HG02610 (cell line): Measurements from ENCODE around the gene PPP1R3F.
"Not testable (repeated sequence)": the region's sequence is repeated elsewhere in the genome, so short reads cannot be mapped to it uniquely, and the experiment has no call there.

Experiments used
- ATAC-seq: cut with Tn5 transposase; IDR thresholded peaks from one replicate; pipeline ENCODE4 v1.9.1; 2021; ENCODE audit warnings: mild to moderate bottlenecking, moderate library complexity; ENCODE audit not compliant: unreplicated experiment

PPP1R3F gene

DNA sequence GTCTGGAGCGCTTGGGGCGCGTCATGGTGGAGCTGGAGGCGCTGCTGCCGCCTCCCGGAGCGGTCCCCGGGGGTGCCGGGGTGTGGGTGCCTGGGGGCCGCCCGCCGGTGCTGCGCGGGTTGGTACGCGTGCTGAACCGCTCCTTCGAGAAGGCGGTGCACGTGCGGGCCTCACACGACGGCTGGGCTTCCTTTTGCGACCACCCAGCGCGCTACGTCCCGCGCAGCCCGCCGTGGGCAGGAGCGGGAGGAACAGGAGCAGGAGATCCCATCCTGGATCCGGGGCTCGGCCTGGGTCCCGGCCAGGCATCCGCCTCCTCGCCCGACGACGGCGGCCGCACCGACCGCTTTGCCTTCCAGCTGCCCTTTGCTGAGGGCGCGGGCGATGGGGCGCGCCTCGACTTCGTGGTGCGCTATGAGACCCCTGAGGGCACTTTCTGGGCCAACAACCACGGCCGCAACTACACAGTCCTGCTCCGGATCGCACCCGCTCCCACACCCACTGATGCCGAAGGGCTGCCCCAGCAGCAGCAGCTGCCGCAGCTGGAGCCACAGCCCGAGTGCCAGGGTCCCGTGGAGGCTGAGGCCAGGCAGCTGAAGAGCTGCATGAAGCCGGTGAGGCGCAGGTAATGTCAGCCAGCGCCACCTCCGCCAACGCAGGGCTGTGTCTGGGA, 792 bp downstream of the PPP1R3F start:
- no peak for ATAC-seq

DNA sequence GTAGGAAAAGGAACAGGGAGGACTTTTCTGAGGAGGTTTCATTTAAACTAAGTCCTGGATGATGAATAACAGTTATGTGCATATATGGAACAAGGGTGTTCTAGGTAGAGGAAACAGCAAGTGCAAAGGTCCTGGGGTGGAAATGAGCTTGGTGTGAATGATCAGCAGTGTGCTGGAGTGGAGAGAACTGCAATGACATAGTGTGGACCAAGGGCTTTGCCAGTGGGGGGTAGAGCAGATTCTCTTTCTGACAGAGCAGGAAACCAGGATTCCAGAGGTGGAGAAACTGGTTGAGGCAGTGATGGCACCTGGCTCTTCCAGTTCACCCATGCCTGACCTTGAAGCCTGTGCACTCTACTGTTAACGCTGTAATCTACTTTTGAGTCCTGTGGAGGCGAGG, 1.7 kb downstream of the PPP1R3F start:
- ATAC-seq = no peak

DNA sequence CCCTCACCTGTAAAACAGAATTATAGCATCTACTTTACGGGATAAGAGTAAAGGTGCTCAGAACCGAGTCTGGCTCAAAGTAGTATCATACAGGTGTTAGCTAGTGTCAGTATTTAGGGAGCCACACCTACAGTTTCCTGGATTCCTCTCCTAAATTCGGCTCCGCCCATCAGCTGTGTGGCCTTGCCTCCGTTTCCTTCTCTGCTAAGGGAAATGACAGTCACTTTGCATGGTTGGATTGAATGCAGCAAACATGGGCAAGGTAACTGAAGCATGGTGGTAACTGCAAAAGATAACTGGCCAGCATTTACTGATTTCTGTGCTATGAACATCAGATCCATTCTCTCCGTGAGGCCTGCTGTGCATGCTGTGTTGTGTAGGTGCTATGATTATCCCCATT, 2.8 kb downstream of the PPP1R3F start:
- ATAC-seq = no peak

DNA sequence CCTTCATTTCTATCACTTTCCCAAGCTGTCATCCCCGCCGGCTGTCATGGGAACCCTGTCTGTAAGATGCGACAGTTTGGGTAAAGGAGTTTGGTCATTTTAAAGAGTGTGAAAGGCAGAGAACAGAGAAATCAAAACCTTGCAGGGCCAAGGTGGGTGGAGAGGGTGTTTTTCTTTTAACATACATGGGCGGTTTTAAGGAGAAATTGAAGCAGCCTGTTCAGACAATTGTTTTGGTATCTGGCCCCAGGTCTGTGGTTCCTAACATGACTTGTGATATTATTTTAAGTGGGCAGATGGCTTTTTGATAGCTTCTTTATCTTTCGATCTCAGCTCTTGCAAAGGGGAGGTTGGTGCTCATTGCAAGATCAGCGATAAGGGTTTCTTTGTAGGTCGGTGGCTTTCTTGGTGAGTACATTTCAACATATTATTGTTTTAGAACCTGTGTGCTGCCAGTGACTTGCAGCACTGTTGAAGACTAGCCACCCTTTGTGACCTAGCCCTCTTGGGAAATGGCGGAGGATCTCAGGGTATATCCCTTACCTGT, 3.7 kb downstream of the PPP1R3F start:
- no peak for ATAC-seq

DNA sequence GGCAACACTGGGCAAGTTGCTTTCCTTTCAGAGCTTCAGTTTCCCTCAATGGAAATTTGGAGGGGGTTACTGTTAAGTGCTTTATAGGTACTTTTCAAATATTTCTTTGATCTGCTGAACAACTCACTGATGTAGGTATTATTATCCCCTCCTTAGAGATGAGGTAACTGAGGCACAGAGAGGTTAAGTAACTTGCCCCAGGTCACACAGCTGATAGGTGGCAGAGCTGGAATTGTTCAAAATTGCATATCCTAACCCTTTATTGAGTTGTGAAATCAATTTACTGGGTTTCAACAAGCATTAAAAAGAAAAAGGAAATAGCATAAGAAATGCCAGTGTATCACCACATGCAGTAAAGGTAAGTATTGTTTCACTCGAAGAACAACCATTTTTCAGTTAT, 6.6 kb downstream of the PPP1R3F start:
- no peak for ATAC-seq

DNA sequence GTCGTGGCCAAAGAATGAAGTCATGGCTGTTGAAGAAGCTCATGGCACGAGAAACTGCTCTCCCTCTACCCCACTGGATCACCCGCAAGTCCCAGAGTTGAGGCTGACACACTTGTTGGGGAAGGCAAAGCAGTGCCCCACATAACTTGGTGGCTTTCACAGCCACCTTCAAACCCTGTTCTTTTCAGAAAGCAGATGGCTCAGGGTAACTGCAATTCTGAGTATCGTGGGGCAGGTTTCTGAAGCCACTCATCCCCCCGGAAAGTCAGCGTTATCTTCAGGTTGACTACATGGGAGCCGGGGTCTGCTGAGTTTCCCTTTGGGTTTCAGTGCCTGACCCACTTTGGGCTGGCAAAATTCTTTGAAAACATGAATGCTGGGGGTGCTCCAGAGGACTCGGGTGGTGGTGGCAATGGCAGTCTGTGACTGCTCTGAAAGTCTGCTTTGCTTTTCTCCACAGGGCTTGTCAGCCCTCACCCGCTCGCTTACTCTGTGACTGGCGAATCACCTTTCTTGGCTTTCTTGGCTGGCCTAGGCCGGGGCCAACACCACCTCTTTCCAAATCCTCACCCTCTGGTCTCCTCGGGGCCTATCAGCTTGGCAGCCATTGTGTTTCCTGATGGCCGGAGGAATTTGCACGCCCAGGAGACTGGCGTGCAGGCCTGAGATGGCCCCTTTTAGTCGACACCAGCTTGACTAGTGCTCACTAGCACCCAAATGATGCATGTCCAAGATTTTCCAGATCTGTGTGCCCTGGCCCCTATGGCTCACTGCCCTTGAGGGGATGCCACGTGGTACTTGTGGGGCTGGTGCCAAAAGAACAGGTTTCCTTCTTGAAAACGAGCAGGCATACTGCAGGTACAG, 7.3 kb downstream of the PPP1R3F start:
- ATAC-seq = no peak

DNA sequence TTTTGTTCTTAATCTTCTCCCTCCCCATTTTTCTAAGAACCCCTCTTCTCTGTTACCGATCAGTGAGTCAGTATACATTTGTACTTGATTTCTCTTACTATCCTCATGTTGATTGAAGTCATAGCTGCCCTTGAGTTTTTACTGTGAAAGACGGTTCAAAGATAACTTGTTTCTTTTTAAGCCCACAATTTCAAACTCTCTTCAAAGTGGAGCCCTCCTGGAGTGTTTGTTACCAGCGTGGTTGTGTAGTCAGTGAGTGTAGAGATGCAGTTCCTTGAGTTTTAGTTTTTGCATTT, 7.9 kb downstream of the PPP1R3F start:
- ATAC-seq = no peak

DNA sequence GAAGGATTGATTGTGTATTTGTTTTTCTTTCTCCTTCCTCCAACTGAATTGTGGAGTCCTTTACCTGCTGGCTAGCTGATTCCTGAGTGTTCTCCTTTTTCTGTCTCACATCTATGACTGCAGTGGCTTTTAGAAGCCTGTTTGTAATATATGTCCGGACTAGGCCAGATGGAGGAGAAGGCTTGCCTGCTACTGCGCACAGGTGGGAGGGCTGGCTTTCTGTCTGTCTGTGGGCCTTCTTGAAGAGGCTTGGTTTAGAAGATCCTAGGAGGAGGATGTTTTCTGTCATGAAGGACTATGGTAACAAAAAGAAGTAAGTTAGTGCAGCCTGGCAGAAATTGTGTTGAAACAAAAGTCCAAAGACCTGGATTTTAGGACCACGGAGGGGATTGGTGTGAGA, 8.5 kb downstream of the PPP1R3F start:
- ATAC-seq = no peak

DNA sequence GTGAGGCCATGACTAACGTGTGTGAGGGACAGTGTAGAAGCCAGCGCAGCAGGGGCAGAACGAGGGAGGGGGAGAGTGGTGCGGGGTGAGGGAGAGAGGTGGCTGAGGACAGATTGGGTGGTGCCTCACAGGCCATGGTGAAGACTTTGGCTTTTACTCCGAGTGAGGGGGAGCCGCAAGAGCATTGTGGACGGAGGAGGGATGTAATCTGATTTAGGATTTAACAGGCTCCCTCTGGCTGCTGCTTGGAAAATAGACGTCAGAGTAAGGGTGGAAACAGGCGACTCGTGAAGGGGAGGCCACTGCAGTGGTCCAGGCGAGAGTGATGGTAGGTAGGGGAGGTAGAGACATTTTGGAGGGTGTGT, 13.0 kb downstream of the PPP1R3F start:
- no peak for ATAC-seq

DNA sequence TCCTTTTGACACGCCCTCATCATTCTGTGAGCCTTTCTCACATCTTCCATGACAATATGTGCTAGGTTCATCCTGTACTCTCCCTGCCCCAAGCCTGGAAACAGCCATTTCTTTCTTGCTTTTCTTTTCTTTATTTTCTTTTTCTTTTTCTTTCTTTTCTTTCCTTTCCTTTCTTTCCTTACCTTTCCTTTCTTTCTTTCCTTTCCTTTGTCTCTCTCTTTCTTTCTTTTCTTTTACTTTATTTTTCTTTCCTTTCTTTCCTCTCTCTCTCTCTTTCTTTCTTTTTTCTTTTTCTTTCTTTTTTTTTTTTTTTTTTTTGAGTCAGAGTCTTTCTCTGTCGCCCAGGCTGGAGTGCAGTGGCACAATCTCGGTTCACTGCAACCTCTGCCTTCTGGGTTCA, 14.6 kb downstream of the PPP1R3F start:
- ATAC-seq = no peak

DNA sequence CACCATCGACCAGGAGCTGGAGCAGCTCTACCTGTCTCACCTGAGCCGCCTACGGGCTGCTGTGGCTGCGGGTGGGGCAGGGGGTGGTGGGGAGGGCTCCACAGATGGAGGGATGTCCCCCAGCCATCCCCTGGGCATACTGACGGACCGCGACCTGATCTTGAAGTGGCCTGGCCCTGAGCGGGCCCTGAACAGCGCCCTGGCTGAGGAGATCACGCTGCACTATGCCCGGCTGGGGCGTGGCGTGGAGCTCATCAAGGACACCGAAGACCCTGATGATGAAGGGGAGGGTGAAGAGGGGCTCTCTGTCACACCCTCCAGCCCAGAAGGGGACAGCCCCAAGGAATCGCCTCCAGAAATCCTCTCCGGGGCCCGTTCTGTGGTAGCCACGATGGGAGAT, 16.5 kb downstream of the PPP1R3F start:
- ATAC-seq = no peak

DNA sequence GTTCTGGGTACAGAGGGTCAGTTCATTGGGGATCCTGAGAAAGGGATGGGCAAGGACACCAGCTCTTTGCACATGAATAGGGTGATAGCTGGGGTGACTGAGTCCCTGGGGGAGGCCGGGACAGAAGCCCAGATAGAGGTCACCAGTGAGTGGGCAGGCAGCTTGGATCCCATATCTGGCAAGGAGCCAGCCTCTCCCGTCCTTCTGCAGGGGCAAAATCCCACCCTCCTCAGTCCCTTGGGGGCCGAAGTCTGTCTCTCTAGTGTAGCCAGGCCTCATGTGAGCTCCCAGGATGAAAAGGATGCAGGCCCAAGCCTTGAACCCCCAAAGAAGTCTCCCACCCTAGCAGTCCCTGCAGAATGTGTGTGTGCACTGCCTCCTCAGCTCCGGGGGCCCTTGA, 17.0 kb downstream of the PPP1R3F start:
- no peak for ATAC-seq

DNA sequence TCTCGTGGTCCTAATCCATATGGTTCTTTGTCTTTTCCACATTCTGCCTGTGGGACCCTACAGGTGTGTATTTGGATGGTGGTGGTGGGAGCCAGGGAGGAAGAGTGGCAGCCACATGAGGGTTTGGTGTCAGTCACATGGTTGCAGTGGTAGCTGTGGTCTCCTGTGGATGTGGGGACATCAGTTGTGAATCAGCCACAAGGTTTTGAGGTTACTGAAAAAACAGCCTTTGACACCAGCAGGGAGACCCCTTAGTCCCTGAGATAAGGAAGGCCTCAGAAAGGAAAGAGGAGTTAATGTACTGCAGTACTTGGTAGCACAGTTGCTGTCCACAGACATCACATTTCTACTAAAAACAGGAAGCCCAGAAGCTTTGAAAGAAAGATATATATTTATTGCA, 18.1 kb downstream of the PPP1R3F start:
- ATAC-seq = no peak

DNA sequence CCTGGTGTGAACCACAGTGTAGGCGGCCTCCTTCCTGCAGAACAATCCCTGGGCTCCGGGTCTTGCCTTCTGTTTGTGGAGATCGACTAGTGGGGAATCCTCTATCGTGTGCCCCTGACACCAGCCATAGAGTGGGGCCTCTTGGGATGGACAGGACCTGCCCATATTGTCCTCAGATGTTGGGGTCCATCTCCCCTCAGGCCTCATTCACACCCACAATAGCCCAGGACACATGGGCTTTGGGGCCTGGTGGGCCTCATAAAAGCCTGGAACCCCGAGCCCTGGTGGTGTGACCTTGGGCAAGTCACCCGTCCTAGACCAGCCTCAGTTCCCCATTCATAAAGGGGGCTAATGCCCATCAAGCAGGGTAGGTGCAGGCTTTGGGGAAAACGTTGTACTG, 20.6 kb downstream of the PPP1R3F start:
- ATAC-seq = no peak

DNA sequence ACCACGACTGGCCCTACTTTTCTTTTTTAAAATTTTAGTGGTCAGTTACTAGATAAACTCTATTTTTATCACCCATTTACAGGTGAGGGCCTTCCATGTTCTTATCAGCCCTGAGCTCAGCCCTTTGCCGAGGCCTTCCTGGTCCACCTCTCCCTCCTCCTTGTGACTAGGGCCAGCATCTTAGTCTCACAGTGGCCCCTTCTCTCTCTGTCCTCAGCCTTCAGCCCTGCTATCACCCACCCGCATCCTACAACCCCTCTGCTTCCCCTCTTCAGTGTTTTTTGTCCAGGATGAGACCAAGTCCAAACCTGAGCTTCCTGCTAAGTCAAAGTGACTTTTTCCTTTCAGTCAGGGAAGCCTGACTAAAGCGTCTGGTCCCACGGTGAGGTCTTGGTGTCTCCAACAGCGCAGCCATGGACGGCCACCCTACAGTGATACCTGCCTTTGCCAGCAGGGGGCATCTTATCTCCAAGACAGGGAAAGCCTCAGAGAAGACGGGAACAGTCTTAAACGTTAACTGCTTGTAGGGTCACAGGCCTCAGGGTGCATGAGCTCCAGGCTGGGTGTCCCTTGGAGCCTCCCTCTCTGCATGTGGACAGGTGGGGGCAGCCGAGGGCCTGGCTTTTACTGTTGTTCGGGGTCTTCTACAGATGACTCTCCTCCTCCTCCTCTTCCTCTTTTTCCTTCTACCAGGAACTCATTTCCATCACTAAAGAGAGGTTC, 22.2 kb downstream of the PPP1R3F start:
- no peak for ATAC-seq

DNA sequence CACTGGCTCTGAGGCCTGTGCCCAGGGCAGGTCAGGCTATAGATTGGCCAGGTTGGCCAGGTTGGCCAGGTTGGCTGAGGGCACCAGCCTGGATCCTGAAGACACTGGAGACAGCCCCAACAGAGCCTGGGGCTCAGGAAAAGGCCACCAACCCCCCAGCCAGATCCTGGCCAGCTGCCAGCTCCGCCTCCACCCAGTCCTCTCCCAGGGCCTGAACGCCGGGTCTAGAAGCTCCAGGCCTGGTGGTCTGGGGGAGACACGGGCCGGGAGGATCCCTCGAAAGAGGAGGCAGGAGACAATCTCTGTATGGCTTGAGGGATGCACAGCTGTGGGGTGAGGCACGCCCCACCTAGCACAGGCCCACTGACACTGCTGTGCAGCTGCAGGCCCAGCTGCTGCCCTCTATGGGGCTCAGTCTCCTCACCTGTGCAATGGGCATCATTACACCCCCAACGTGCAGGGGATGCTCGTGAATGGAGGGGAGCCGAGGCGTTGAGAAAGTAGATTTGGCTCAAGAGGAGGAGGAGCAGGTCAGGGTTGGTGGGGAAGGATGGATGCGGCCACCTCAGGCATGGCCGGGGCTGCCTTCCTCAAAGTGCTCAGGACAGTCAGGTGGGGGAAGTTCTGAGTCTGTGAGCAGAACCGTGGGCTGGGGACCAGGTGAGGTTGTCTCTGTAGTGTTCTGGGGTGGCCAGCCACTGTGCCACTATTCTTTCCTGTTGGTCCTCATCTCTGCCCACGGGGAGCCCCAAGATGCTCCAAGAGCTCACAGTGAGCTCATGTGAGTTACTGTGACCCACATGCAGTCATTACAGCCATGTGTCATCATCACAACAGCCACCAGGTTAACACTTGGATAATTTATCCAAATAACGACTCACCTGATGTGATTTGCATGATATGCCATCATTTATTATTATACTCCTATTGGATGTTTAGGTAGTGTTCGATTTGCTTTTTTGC, 23.1 kb downstream of the PPP1R3F start:
- no peak for ATAC-seq

DNA sequence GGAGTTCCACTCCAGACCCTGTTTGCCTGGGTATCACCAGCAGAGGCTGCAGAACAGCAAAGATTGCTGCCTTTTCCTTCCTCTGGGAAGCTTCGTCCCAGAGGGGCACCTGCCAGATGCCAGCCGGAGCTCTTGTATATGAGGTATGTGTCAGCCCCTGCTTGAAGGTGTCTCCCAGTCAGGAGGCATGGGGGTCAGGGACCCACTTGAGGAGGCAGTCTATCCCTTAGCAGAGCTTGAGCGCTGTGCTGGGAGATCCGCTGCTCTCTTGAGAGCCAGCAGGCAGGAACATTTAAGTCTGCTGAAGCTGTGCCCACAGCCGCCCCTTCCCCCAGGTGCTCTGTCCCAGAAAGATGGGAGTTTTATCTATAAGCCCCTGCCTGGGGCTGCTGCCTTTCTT, 29.7 kb downstream of the PPP1R3F start:
- ATAC-seq = not testable (repeated sequence)

DNA sequence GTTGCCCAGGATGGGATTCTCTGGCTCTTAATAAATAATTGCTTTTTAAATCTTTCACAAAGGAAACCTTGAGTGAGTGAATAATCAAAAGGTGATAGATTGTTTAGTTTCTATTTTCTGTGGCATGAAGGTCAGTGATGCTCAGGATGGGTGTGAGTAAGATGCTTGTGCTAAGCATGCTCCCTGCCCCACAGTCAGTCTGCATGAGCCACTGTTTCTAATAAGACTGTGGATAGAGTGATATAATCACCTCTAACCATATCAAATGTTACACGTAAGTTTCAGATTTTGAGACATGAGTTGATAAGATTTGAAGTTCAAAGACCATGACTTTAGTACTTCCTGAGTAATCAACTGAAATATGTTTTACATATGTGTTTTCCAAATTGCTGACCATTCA, 31.1 kb downstream of the PPP1R3F start:
- no peak for ATAC-seq

DNA sequence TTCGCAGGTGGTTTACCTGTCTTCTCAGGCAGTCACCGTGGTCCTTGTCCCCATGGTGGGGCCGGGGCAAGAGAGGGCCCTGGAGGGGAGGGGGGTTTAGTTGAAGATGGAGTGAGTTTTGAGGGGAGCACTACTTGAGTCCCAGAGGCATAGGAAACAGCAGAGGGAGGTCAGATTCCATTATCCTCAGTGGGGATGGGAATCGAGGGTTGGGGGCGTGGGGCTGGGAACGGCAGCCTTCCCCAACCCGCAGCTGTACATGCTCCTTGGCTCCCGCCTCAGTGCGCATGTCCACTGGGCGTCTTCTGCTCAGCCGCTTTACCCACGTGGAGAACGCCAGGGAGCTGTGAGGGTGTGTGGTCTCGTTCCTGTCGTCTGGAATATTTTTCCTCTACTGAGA, 33.8 kb downstream of the PPP1R3F start, which contains the start of gene GAGE10:
GAGE10 (plus strand) TSS at position 301 of the 400 bp plus-strand sequence. CDS start 1,214 bp downstream, outside the sequence.
- ATAC-seq = no peak

DNA sequence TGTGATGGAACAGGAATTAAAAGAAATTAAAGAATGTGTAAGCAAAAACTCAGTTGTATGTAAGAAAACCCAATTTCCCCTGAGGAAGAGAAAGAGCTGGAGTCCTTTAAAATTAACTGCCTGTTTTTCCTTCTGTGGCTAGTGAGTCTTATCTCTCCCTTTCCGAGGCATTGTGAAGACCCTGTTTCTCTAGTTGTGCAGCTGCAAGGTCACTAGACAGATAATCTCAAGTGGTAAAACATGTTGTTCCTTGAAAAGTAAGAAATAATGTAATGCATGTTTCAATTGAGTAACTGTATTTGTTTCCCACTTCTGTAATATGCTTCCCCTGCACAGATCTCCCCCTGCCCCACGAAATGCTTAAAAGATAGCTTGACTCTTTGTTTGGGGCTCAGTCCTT, 38.2 kb downstream of the PPP1R3F start:
- not testable (repeated sequence) for ATAC-seq
